Epithelial cell of proximal tubule (primary cell): ENCODE measurements around the gene STYXL1. TPM values are rescaled to one million over a fixed set of nuclear protein-coding genes. Genes with fewer than 3 reads are reported as not detected.
"Not testable (repeated sequence)": the region's sequence is repeated elsewhere in the genome, so short reads cannot be mapped to it uniquely, and the experiment has no call there.

Experiments
- DNase-seq: peaks from one replicate; pipeline ENCODE4 v3.0.0-alpha.2; 2011; ENCODE audit warnings: low read depth
- H3K4me3 ChIP-seq: 2 replicates; pipeline ENCODE4 v1.5.1; 2011; ENCODE audit warnings: low read depth, mild to moderate bottlenecking, low read length
- CTCF ChIP-seq: conservative IDR thresholded peaks from 2 replicates; pipeline ENCODE4 v1.5.1; 2012; ENCODE audit warnings: low read depth, mild to moderate bottlenecking, low read length
- total RNA-seq: library from RNA; depleted of rRNA; stranded (reverse); fragments of >200 nt; gene quantifications from 2 replicates; pipeline ENCODE4 v1.2.3, GENCODE V29; 2015

Gene STYXL1
- total RNA-seq, 1 donor from 2014 or later, result 78.0 TPM

- DNase-seq, result no peak
- TF ChIP-seq CTCF, result no peak
- H3K4me3 ChIP-seq, result no peak overlapping the region
Observed at GRCh38 chr7:76008156-76008687, 39.6 kb downstream of the STYXL1 start.

- DNase-seq, result not testable (repeated sequence)
Observed at GRCh38 chr7:76005004-76005403, 42.8 kb downstream of the STYXL1 start.

GRCh38 chr7:76003351-76003750 is 44.4 kb downstream of the STYXL1 start:
- H3K4me3 ChIP-seq, result no peak overlapping the region
- DNase-seq, result no peak
- no peak for TF ChIP-seq CTCF

More at GRCh38 chr7:76005004-76005403, 42.8 kb downstream of the STYXL1 start:
- not testable (repeated sequence) for H3K4me3 ChIP-seq

GRCh38 chr7:76002822-76003221 is 45.0 kb downstream of the STYXL1 start:
- DNase-seq, result no peak
- H3K4me3 ChIP-seq, result no peak overlapping the region
- no peak for TF ChIP-seq CTCF

GRCh38 chr7:76002139-76002538 is 45.7 kb downstream of the STYXL1 start:
- DNase-seq, result no peak
- H3K4me3 ChIP-seq, result no peak overlapping the region
- no peak for TF ChIP-seq CTCF

GRCh38 chr7:76000566-76000965 is 47.2 kb downstream of the STYXL1 start:
- no peak for TF ChIP-seq CTCF
- no peak for DNase-seq
- H3K4me3 ChIP-seq, result no peak overlapping the region

- DNase-seq, result no peak
- TF ChIP-seq CTCF, result no peak
- no peak overlapping the region for H3K4me3 ChIP-seq
Observed at GRCh38 chr7:75998038-75998437, 49.8 kb downstream of the STYXL1 start.
